HG02943 (cell line): ENCODE data around the gene TCAF1.
"Not testable (repeated sequence)": the region's sequence is repeated elsewhere in the genome, so short reads cannot be mapped to it uniquely, and the experiment has no call there.

Experiments used
- ATAC-seq: cut with Tn5 transposase; IDR thresholded peaks from one replicate; pipeline ENCODE4 v1.9.1; 2021; ENCODE audit warnings: mild to moderate bottlenecking, low read depth, moderate library complexity; ENCODE audit not compliant: unreplicated experiment

TCAF1 gene

GRCh38 chr7:143806664-143807071 lies 95.3 kb downstream of the TCAF1 start:
- not testable (repeated sequence) for ATAC-seq
